OCI-LY3 (cell line): ENCODE measurements around the gene IRF6.
"Not testable (repeated sequence)": the region's sequence is repeated elsewhere in the genome, so short reads cannot be mapped to it uniquely, and the experiment has no call there.

Experiments
- H2AFZ ChIP-seq: fragments of 200-600, 300-600 bp; shearing (Covaris generic); 2 replicates; pipeline ENCODE4 v1.6.0; 2014; ENCODE audit warnings: antibody characterized with exemption, low read depth, low read length
- H3K27ac ChIP-seq: fragments of 200-600, 300-600 bp; sonication (generic); 2 replicates; pipeline ENCODE4 v1.5.1; 2014; ENCODE audit warnings: mild to moderate bottlenecking, low read length, moderate library complexity, mixed read lengths
- H3K27me3 ChIP-seq: fragments of 200-600, 300-600 bp; sonication (generic); 2 replicates; pipeline ENCODE4 v1.6.1; 2014; ENCODE audit warnings: low read depth, low read length, mixed read lengths
- H3K36me3 ChIP-seq: fragments of 200-600, 300-600 bp; sonication (generic); replicated peaks from 2 replicates; pipeline ENCODE3; 2014; ENCODE audit warnings: low read depth, low read length, mixed read lengths
- H3K4me1 ChIP-seq: fragments of 300-600, 200-600 bp; sonication (generic); 2 replicates; pipeline ENCODE4 v1.6.1; 2014; ENCODE audit warnings: low read length, mixed read lengths
- H3K4me2 ChIP-seq: fragments of 200-600, 300-600 bp; sonication (generic); 2 replicates; pipeline ENCODE4 v1.6.1; 2014; ENCODE audit warnings: low read length, mixed read lengths
- H3K4me3 ChIP-seq: fragments of 300-600, 200-600 bp; sonication (generic); 2 replicates; pipeline ENCODE4 v1.5.1; 2014; ENCODE audit warnings: antibody characterized with exemption, mild to moderate bottlenecking, low read length, moderate library complexity
- H3K79me2 ChIP-seq: fragments of 300-600, 200-600 bp; shearing (Covaris generic); 2 replicates; pipeline ENCODE4 v1.6.1; 2014; ENCODE audit warnings: mild to moderate bottlenecking, low read length, mixed read lengths
- H3K9ac ChIP-seq: fragments of 300-600, 200-600 bp; shearing (Covaris generic); 2 replicates; pipeline ENCODE4 v1.6.0; 2014; ENCODE audit warnings: mild to moderate bottlenecking, low read length, moderate library complexity
- H3K9me3 ChIP-seq: fragments of 200-600, 300-600 bp; shearing (Covaris generic); 2 replicates; pipeline ENCODE4 v1.6.1; 2014; ENCODE audit warnings: low read length, mixed read lengths; ENCODE audit not compliant: insufficient read depth
- H4K20me1 ChIP-seq: fragments of 200-600, 300-600 bp; sonication (generic); 2 replicates; pipeline ENCODE4 v1.6.1; 2016; ENCODE audit warnings: low read length, mixed read lengths; ENCODE audit not compliant: insufficient read depth
- EZH2phosphoT487 ChIP-seq: fragments of 200-600 bp; shearing (Covaris generic); IDR thresholded peaks from 2 replicates; pipeline ENCODE4 v1.6.1; 2018; ENCODE audit warnings: antibody characterized with exemption, mixed run types, low read depth
- TF ChIP-seq, protein P1 (sequence below): fragments of 200-600, 300-600 bp; sonication (generic); IDR thresholded peaks from 2 replicates; pipeline ENCODE4 v1.5.1; 2014; ENCODE audit warnings: antibody characterized with exemption, low read length, low read depth

Gene IRF6

DNA sequence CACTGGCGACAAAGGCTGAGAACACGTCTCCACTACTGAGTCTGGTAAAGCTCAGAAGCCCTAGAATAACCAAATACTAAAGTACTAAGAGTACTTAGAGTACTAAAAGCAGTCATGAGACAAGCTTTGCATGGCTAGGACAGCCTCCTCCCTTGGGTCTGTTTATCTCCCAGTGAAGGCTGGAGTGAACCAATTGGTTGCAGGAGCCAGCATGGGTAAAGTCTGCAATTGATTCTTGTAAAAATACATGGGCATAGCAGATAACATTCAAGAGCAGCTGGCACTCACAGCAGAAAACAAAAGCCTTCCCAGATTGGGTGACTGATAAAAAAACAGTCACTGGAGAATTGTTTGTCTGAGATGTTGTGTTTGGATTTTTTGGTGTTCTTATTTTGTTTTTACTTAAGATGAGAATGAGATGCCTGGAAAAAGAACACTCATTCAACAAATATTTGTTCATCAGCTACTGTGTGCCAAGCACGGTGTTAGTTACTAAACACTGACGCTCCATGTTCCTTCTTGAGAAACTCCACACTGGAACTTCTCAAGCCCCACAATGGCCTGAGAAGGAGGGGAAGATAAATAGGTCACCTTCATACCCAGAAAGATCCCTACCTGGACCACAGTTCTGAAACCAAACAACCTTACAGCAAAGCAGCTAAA lies 3.7 kb downstream of the IRF6 start:
- Histone ChIP-seq H3K9ac (no peak overlapping the region), H3K4me3 (no peak overlapping the region), H3K4me2 (no peak overlapping the region), H3K36me3 (no peaks in the 10 kb centered on the region), H3K27ac (no peak overlapping the region), H2AFZ (no peak overlapping the region), H3K9me3 (no peaks in the 10 kb centered on the region), H4K20me1 (no peaks in the 10 kb centered on the region), H3K79me2 (no peaks in the 10 kb centered on the region), H3K27me3 (no peaks in the 10 kb centered on the region), H3K4me1 (peaks cover 9% of the 10 kb centered on the region)
- TF ChIP-seq, protein P1, sequence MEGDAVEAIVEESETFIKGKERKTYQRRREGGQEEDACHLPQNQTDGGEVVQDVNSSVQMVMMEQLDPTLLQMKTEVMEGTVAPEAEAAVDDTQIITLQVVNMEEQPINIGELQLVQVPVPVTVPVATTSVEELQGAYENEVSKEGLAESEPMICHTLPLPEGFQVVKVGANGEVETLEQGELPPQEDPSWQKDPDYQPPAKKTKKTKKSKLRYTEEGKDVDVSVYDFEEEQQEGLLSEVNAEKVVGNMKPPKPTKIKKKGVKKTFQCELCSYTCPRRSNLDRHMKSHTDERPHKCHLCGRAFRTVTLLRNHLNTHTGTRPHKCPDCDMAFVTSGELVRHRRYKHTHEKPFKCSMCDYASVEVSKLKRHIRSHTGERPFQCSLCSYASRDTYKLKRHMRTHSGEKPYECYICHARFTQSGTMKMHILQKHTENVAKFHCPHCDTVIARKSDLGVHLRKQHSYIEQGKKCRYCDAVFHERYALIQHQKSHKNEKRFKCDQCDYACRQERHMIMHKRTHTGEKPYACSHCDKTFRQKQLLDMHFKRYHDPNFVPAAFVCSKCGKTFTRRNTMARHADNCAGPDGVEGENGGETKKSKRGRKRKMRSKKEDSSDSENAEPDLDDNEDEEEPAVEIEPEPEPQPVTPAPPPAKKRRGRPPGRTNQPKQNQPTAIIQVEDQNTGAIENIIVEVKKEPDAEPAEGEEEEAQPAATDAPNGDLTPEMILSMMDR = no peak
- TF ChIP-seq EZH2phosphoT487 = no peak

DNA sequence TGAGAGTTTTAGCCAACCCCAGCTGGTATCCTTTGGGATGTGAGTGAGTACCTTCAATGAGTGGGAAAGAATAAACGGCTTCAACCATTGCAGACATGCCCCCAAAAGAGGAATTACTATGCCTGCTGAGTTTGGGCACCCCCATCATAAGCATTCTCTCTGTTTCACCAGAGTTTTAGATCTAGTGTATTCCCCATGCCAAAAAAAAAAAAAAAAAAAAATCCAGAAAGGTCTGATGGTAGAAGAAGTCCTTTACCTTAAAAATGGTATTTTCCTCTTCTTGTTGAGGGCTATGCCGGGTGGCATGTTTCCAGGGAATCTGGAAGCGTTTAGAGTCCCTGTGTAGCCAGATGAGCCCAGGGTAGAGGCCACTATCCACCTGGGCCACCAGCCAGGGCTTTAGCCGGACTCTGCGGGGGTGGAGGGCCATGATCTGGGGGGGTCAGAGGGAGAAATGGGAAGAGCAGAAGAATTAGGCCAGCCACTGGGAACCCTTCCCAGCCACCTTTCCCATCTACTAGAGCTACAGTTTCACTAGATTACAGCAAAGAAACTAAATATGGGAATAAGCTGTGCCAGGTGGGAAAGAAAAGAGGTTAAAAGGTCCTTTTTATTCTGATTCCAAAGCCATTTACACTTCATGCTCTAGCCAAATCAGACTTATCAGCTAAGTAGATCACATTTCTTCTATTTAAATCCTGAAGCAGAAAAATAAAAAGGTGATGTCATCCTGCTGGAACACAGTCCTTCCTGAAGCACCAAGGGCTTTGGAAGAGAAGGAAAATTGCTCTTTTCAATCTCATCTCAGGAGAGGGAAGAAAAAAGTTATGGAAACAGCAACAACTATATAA lies 4.7 kb downstream of the IRF6 start:
- no peaks in the 10 kb centered on the region for H3K27me3 ChIP-seq
- H3K4me2 ChIP-seq = no peak overlapping the region
- no peak overlapping the region for H2AFZ ChIP-seq
- H4K20me1 ChIP-seq = no peaks in the 10 kb centered on the region
- H3K9ac ChIP-seq = no peak overlapping the region
- H3K27ac ChIP-seq = no peak overlapping the region
- H3K36me3 ChIP-seq = no peaks in the 10 kb centered on the region
- TF ChIP-seq, protein P1 = no peak
- no peak for TF ChIP-seq EZH2phosphoT487
- no peaks in the 10 kb centered on the region for H3K79me2 ChIP-seq
- H3K4me3 ChIP-seq = no peak overlapping the region
- peaks cover 9% of the 10 kb centered on the region for H3K4me1 ChIP-seq
- no peaks in the 10 kb centered on the region for H3K9me3 ChIP-seq

DNA sequence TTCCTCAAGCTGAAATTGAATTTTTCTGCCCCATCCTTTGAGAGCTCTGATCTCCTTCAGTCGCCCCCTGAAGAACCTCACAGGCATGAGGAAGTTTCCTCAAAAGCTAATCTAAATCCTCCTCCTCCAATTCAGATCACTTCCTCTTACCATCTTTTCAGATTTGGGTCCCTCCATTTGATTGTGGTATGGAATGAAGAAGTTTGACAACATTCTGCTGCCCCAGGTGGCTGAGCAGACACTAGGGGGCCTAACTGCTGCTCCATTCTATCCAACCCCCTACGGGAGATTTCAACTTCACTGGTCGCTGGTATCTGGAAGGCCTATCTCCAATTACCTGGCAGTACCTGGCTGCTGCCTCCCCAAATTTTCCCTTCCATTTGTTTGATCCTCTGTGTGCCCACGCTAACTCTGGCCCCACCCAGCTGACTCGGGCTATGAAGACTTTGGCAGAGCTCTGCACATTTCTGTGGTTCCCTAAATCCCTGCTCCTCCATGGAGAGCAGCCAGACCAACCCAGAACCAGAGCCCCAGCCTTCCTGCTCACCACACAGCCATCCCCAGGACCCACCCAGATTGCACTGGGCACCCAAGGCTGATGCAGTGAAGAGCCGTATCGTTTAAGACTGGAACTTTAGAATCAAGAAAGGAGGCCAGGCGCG lies 7.8 kb downstream of the IRF6 start:
- Histone ChIP-seq H2AFZ (peak overlapping the region; percentile 63), H3K4me2 (no peak overlapping the region), H3K9ac (no peak overlapping the region), H4K20me1 (no peaks in the 10 kb centered on the region), H3K4me1 (peaks cover 9% of the 10 kb centered on the region), H3K4me3 (no peak overlapping the region), H3K36me3 (no peaks in the 10 kb centered on the region), H3K27me3 (0 out of 2 replicates have a peak, but pooled peaks cover 3% of the 10 kb centered on the region), H3K27ac (no peak overlapping the region), H3K79me2 (no peaks in the 10 kb centered on the region), H3K9me3 (no peaks in the 10 kb centered on the region)
- TF ChIP-seq, protein P1 = peak; percentile 27
- no peak for TF ChIP-seq EZH2phosphoT487

DNA sequence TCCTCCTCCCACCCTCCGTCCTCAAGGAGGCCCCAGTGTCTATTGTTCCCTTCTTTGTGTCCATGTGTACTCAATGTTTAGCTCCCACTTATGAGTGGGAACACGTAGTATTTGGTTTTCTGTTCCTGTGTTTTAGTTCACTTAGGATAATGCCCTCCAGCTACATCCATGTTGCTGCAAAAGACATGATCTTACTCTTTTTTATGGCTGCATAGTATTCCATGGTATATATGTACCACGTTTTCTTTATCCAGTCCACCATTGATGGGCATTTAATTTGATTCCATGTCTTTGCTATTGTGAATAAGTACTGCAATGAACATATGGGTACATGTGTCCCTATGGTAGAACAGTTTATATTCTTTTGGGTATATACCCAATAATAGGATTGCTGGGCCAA lies 12.2 kb downstream of the IRF6 start:
- not testable (repeated sequence) for H3K9me3 ChIP-seq, H3K27ac ChIP-seq, H3K4me3 ChIP-seq, H3K9ac ChIP-seq, H4K20me1 ChIP-seq, H2AFZ ChIP-seq, H3K79me2 ChIP-seq, H3K36me3 ChIP-seq, H3K4me2 ChIP-seq
- Histone ChIP-seq H3K4me1 (peaks cover 14% of the 10 kb centered on the region), H3K27me3 (peaks cover 11% of the 10 kb centered on the region; the same call in 1 of the 2 replicates)
